Right cardiac atrium (tissue), 5 donors: ENCODE measurements around the gene CSNK1G2. TPM values are rescaled to one million over a fixed set of nuclear protein-coding genes. Genes with fewer than 3 reads are reported as not detected.

Experiments used
- ATAC-seq, 2 donors: fragments of 200-7000 bp; cut with Tn5 transposase; one replicate each; pipeline versions ENCODE4 v1.8.0 to v1.9.1; 2020; ENCODE audit warnings: moderate library complexity in 2 of 2, mild to moderate bottlenecking in 1 of 2
- DNase-seq, 3 donors: peaks; one replicate each; pipeline ENCODE4 v3.0.0-alpha.2; 2020
- H3K27ac ChIP-seq: one replicate; pipeline ENCODE4 v1.5.1; 2013; ENCODE audit warnings: mild to moderate bottlenecking, low read length, control low read depth, moderate library complexity
- H3K27me3 ChIP-seq: one replicate; pipeline ENCODE4 v1.6.1; 2013; ENCODE audit not compliant: control insufficient read depth, insufficient read depth
- H3K4me1 ChIP-seq: one replicate; pipeline ENCODE4 v1.6.1; 2013; ENCODE audit warnings: low read length; ENCODE audit not compliant: control insufficient read depth, insufficient read depth
- H3K4me3 ChIP-seq: one replicate; pipeline ENCODE4 v1.5.1; 2013; ENCODE audit warnings: low read length, control low read depth
- H3K9me3 ChIP-seq: one replicate; pipeline ENCODE4 v1.6.1; 2013; ENCODE audit warnings: low read length; ENCODE audit not compliant: control insufficient read depth
- WGBS: extraction: QIAGEN DNeasy Blood & Tissue Kit; methylation state at CpG from one replicate; pipeline ENCODE4 v1.1.7; 2013; 5-methylcytosine and 5-hydroxymethylcytosine counted together
- intact Hi-C, 4 donors: fragments of 100-400 bp; cut with DNase I; formaldehyde crosslinking; loops; one replicate each; pipeline versions ENCODE4 v1.11.0 to v1.14.0; 2022 to 2023
- polyA plus RNA-seq: library from polyadenylated mRNA; stranded (reverse); fragments of 200-250 nt; gene quantifications from one replicate; pipeline ENCODE4 v1.2.3, GENCODE V29; 2013
- total RNA-seq, 4 donors: library from RNA; stranded (reverse); fragmentation: NEBNext Ultra II Directional; extraction: Animal tissue kit (Norgen Biotek cat#: 25700); gene quantifications; one replicate each; pipeline ENCODE4 v1.2.1, GENCODE V29; 2021
- donor health status: healthy with polysubstance abuse.
- donor health status: DM: no; HTN: yes; CAD: no.
- donor health status: DM: no; HTN: no; CAD: no.
- donor health status: DM: no; HTN: yes; CAD: no; lungs with severe emphysema.
- donor health status: DM: yes; HTN: yes; CAD: no.

The CSNK1G2 gene
- total and polyA plus RNA-seq, 5 donors, result 25.6 to 32.2 (median 30.2) TPM

DNA sequence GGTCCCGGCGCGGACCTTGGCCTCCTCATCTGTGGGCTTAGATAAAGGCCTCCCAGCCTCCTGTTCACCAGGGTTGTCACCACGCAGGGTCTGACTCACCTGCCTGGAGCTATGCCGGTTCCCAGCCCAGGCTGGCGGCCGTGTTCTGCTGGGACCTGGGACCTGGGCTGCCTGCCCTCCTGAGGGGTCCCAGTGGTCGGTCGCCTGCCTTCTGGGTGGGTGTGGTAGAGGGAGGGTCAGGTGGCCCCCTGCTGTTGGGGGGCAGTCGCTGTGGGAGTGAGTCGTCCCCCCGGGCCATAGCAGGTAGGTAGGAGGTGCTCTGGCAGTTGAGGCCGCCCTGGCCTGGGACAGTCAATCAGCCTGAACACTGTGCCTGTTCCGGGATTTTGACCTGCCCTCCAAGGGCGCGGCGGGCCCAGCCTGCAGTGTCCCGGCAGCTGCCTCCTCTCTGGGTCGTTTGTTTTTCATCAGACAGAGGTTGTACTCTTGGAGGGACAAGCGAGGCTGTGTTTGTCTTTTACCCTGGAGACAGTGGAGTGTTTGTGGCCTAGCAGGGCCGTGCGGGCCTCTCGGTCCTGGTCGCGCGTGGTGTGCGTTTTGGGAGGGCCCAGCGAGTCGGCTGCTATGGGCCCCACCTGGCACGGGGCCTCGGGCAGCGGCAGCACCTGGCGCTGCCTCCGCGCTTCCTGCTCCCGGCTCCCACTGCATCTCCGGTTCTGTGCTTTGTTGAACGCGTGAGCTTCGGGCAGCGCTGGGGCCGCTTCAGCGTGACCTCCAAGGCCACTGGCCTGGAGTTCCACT is 33.2 kb upstream of the CSNK1G2 start:
- intact Hi-C loops, result no loop called here
- H3K4me3 ChIP-seq, result no peak overlapping the region
- H3K4me1 ChIP-seq, result no peaks in the 10 kb centered on the region
- no peak overlapping the region for H3K27ac ChIP-seq
- ATAC-seq, result no peak
- no peaks in the 10 kb centered on the region for H3K9me3 ChIP-seq
- peak in 1 of 3 donors; percentile 67 for DNase-seq
- H3K27me3 ChIP-seq, result no peaks in the 10 kb centered on the region
- WGBS, result 83% methylated on average over 43 of the region's 43 CpGs

DNA sequence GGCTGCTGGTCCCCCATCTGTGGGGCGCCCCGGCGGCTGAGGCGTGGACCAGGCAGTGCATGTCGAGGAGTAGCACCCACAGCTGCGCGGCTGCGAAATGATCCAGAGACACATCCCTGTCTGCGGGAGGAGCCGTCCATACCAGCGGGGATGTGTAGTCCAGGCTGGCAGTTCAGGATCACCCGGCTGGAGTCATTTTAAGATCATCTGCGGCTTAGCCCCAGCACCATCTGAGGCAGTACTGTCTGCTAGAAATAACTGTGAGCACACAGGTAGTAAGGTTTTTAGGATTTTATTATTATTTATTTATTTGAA is 32.7 kb upstream of the CSNK1G2 start:
- ATAC-seq (no peak), DNase-seq (no peak)
- no peak overlapping the region for H3K4me3 ChIP-seq
- H3K27ac ChIP-seq, result no peak overlapping the region
- H3K27me3 ChIP-seq, result no peaks in the 10 kb centered on the region
- H3K4me1 ChIP-seq, result no peaks in the 10 kb centered on the region
- no peaks in the 10 kb centered on the region for H3K9me3 ChIP-seq
- intact Hi-C loops, result no loop called here
- 91% methylated on average over 13 of the region's 13 CpGs for WGBS

DNA sequence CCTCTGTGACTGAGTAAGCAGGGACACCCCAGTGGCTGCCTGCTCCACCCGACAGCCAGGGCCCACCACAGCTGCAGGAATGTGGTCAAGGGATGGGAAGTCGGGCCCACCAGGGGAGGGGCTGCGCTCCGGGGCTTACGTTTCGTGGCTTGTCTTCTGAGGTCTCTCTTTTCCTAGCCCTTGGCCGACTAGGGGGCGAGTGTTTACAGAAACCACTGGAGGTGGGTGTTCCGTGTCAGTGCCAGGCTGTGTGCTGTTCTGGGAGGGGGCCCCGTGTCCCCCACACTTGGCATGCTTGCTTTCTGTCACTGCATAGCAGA is 31.3 kb upstream of the CSNK1G2 start:
- Histone ChIP-seq H3K27me3 (no peaks in the 10 kb centered on the region), H3K4me3 (no peak overlapping the region), H3K9me3 (no peaks in the 10 kb centered on the region), H3K27ac (no peak overlapping the region), H3K4me1 (no peaks in the 10 kb centered on the region)
- intact Hi-C loops, result no loop called here
- ATAC-seq (no peak), DNase-seq (no peak)
- WGBS, result 66% methylated on average over 10 of the region's 10 CpGs

DNA sequence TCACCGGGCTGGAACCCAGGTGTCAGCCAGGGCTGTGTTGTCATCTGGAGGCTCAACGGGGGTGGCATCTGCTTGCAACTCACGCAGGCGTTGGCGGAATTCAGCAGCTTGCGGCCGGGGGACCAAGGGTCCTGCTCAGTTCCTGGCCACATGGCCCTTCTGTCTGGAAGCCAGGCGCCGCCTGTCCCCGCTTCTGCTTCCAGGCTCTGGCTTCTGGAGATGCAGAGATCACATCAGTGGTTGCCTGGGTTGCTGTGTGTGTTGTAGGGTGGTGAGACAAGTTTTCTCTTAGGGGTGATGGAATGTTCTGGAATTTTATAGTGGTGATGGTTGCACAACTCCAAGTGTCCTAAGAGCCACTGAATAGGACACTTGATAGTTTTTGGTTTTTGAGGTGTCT is 30.8 kb upstream of the CSNK1G2 start:
- Histone ChIP-seq H3K4me1 (no peaks in the 10 kb centered on the region), H3K4me3 (no peak overlapping the region), H3K27me3 (no peaks in the 10 kb centered on the region), H3K9me3 (no peaks in the 10 kb centered on the region), H3K27ac (no peak overlapping the region)
- no peak for ATAC-seq
- no peak for DNase-seq
- 89% methylated on average over 10 of the region's 10 CpGs for WGBS
- intact Hi-C loops, result no loop called here

DNA sequence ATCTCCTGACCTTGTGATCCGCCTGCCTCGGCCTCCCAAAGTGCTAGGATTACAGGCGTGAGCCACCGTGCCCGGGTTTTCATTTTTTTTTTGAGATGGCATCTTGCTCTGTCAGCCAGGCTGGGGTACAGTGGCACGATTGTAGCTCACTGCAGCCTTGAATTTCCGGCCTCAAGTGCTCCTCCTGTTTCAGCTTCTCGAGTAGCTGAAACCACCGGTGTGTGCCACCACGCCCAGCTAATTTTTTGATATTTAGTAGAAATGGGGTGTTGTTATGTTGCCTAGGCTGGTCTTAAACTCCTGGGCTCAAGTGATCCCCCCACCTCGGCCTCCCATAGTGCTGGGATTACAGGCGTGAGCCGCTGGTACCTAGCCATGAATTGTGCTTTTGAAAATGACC is 29.9 kb upstream of the CSNK1G2 start:
- H3K4me3 ChIP-seq, result no peak overlapping the region
- no peak overlapping the region for H3K27ac ChIP-seq
- H3K27me3 ChIP-seq, result no peaks in the 10 kb centered on the region
- no peaks in the 10 kb centered on the region for H3K4me1 ChIP-seq
- ATAC-seq (no peak), DNase-seq (no peak)
- intact Hi-C loops, result no loop called here
- WGBS, result 95% methylated on average over 13 of the region's 13 CpGs
- no peaks in the 10 kb centered on the region for H3K9me3 ChIP-seq

DNA sequence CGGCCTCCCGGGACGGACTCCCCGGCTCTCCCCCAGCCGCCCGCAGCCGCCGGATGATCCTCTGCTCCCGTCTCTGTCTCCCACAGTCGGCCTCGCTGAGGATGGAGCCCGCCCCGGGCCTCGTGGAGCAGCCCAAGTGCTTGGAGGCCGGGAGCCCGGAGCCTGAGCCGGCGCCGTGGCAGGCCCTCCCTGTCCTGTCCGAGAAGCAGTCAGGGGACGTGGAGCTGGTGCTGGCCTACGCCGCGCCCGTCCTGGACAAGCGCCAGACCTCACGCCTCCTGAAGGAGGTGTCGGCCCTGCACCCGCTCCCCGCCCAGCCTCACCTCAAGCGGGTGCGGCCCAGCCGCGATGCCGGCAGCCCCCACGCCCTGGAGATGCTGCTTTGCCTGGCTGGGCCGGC is 29.0 kb upstream of the CSNK1G2 start:
- H3K4me1 ChIP-seq, result no peaks in the 10 kb centered on the region
- intact Hi-C loops, result no loop called here
- WGBS, result 73% methylated on average over 37 of the region's 37 CpGs
- H3K27ac ChIP-seq, result no peak overlapping the region
- ATAC-seq, result peak; percentile 13 to 24
- H3K27me3 ChIP-seq, result no peaks in the 10 kb centered on the region
- no peak for DNase-seq
- H3K9me3 ChIP-seq, result no peaks in the 10 kb centered on the region
- H3K4me3 ChIP-seq, result no peak overlapping the region

DNA sequence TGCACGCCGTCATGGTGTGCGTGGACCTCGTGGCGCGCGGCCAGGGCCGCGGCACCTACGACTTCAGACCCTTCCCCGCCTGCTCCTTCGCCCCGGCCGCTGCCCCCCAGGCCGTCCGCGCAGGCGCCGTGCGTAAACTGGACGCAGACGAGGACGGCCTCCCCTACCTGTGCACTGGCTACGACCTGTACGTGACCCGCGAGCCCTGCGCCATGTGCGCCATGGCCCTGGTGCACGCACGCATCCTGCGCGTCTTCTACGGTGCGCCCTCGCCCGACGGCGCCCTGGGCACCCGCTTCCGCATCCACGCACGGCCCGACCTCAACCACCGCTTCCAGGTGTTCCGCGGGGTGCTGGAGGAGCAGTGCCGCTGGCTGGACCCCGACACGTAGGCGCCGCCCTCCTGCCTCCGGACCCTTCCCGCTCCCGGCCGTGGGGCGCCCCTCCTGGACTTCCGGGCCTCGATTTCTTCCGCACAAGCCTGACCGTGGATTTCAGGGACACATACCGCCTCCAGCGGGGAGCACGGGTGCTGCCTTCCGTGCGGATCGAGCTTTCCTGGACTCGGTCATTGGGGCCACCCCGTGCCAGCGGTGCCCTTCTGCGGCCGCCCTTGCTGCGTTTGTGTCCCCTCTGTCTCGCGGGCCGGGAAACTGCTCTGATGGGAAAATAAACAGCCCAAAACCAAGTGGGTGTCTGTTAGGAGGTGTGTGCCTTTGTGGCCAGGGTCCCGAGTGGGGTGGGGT is 28.0 kb upstream of the CSNK1G2 start:
- H3K27me3 ChIP-seq, result no peaks in the 10 kb centered on the region
- no peaks in the 10 kb centered on the region for H3K4me1 ChIP-seq
- H3K4me3 ChIP-seq, result no peak overlapping the region
- ATAC-seq (no peak), DNase-seq (no peak)
- H3K9me3 ChIP-seq, result no peaks in the 10 kb centered on the region
- intact Hi-C loops, result no loop called here
- 96% methylated on average over 77 of the region's 77 CpGs for WGBS
- H3K27ac ChIP-seq, result no peak overlapping the region

DNA sequence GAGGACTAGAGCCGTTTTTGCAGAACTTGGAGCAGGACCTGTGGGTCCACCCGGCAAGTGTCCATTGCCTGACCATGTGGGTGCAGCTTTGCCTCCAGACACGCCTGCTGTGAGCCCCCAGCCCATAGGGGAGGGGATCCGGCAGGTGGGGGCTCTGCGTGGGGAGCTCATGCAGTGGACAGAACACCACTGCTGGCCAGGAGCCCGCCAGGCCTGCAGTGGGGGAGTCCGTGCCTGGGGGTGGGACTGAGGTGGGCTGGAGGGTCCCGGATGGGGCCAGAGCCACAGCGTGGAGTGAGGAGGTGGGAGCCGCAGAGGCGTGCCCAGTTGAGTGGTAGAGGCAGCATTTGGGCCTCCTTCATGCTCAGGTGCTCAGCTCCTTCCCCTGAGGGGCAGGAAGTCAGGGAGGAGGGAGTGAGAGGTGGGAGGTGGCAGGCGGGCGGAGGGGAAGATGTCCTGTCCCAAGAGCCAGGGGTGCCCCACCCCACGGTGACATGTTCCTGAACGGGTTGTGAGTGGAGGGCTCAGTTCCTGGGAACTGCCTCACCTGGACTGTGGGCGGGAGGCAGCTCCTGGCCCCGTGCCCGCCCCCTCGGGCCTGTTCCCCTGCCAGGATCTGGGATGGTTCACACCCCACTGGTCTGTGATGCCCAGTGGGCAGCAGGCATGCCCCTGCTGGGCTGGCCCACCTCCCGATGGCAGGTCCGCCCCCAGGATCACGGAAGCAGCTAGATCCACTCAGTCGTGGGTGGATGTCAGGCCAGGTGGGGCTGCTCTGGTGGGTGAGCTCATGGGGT is 27.0 kb upstream of the CSNK1G2 start:
- ATAC-seq (peak in 1 of 2 donors; percentile 4), DNase-seq (no peak)
- Histone ChIP-seq H3K4me1 (no peaks in the 10 kb centered on the region), H3K27me3 (no peaks in the 10 kb centered on the region), H3K27ac (no peak overlapping the region), H3K9me3 (no peaks in the 10 kb centered on the region), H3K4me3 (no peak overlapping the region)
- intact Hi-C loops, result no loop called here
- WGBS, result 88% methylated on average over 23 of the region's 23 CpGs

DNA sequence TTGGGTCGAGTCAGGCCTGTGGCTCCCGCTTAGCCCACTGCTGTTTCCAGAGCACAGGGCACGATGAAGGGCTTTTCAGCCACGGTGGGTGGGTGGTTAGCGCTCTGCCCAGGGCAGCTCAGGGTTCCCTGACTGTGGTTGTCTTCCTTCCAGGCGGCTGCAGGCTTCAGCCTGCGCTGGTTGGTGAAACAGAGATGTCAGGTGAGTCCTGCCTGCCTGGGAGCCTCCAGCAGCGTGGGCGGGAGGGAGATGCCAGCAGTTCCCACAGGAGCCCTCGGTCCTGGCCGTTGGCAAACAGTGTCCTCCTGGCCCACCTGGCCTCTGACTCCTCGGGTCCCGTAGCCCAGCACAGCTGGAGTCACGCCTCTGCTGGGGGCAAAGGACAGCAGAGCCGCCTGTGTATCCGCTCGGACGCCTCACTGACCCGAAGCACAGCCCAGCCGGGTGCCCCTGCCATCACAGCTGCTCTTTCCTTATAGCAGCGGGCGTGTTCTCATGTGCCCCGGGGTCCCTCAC is 26.1 kb upstream of the CSNK1G2 start:
- DNase-seq (no peak), ATAC-seq (no peak)
- Histone ChIP-seq H3K27ac (no peak overlapping the region), H3K9me3 (no peaks in the 10 kb centered on the region), H3K27me3 (no peaks in the 10 kb centered on the region), H3K4me1 (no peaks in the 10 kb centered on the region), H3K4me3 (no peak overlapping the region)
- intact Hi-C loops, result no loop called here
- WGBS, result 94% methylated on average over 23 of the region's 23 CpGs

DNA sequence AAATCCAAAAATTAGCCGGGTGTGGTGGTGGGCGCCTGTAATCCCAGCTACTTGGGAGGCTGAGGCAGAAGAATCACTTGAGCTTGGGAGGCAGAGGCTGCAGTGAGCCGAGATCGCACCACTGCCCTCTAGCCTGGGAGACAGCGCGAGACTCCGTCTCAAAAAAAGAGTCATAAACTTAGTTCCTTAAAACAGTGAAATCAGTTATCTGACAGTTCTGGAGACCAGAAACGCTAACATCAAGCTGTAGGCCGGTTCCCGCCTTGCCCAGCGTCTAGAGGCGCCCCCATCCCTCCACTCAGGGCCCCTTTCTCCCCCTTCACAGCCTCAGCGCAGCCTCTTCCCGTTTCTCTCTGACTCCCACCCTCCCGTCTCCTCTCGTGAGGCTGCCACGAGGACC is 23.8 kb upstream of the CSNK1G2 start:
- Histone ChIP-seq H3K27me3 (no peaks in the 10 kb centered on the region), H3K4me1 (no peaks in the 10 kb centered on the region), H3K9me3 (no peaks in the 10 kb centered on the region), H3K27ac (no peak overlapping the region), H3K4me3 (no peak overlapping the region)
- DNase-seq (no peak), ATAC-seq (no peak)
- 84% methylated on average over 17 of the region's 17 CpGs for WGBS
- intact Hi-C loops, result no loop called here

DNA sequence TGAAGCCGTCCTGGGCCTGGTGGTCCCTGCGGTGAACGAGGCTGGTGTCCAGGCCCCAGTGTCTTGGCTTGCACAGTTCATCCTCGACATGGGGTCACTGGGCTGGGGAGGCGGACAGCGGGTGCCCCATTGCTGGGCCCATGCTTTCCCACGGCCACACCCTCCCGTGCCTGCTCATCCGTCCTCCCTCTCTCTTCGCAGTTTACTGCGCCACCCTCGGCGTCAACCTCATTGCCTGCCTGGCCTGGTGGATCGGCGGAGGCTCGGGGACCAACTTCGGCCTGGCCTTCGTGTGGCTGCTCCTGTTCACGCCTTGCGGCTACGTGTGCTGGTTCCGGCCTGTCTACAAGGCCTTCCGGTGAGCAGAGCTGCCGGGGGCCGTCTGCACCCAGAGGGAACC is 23.0 kb upstream of the CSNK1G2 start:
- DNase-seq, result no peak
- intact Hi-C loops, result no loop called here
- Histone ChIP-seq H3K9me3 (no peaks in the 10 kb centered on the region), H3K27ac (no peak overlapping the region), H3K27me3 (no peaks in the 10 kb centered on the region), H3K4me1 (no peaks in the 10 kb centered on the region), H3K4me3 (no peak overlapping the region)
- WGBS, result 93% methylated on average over 25 of the region's 25 CpGs
- ATAC-seq, result no peak
